Activated CD8-positive, alpha-beta memory T cell treated with anti-CD3 and anti-CD28 coated beads for 48 hours (primary cell): ENCODE results near the gene CCPG1.

ENCODE experiments used
- DNase-seq, 3 experiments: peaks; one replicate each; pipeline ENCODE4 v3.0.0-alpha.2; 2020; ENCODE audit warnings: low read depth in 2 of 3, low spot score in 2 of 3

CCPG1 gene

DNA sequence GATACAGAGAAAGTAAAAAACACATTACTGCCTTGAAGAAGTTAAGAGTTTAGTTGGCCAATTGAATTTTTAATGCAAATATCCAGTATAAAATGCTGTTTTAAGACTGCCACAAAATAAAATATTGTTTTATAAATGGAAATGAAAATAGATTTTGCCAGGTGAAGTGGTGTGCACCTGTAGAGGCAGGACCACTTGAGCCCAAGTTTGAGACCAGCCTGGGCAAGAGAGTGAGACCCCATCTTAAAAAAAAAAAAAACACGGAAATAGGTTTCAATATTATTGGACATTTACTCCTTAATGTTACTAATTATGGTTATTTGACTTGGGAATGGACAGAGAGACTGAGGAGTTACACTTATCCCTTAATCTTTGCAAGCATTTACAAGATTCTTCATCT is 87.2 kb downstream of the CCPG1 start:
- no peak for DNase-seq

DNA sequence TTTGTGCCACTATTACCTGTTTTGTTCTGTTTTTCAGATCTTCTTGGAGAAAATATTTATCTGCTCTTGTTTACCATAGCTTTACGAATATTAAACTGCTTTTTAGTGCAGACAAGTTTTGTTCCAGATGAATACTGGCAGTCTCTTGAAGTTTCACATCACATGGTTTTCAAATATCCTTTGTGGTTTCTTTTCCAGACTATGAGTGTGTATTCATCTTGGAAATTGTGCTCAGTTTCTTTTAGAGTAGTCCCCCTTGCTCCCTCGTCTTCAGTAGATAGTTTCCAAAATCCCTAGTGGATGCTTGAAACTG is 88.0 kb downstream of the CCPG1 start:
- DNase-seq, result no peak

DNA sequence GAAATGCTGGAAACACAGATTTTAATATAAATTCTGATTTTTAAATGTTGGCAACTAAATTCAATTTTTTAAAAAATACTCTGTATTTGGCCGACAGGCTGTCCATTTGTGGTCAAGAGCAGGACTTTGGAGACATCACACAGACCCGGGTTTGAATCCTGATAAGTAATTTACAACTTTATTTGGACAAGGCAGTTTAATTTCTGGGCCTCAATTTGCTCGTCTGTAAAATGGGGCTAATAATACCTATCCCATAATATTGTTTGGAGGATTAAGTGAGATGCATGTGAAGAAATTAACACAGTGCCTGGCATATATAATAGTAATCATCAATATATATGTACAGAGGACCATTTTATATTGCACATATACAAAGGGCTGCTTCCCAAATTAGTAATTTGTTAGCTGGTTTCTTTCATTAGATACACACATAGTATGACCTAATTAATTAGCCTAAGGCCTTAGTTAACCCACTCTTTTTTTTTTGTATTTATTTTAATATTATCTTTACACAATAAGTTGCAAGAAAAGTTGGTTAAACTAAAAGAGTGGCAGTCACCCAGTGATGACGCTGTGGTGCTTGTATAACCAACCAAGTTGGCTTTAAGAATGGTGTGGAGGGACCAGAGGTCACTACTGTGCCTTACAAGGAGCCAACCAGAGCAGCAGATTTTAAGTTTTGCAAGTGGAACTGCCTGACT is 88.5 kb downstream of the CCPG1 start:
- DNase-seq, result no peak

DNA sequence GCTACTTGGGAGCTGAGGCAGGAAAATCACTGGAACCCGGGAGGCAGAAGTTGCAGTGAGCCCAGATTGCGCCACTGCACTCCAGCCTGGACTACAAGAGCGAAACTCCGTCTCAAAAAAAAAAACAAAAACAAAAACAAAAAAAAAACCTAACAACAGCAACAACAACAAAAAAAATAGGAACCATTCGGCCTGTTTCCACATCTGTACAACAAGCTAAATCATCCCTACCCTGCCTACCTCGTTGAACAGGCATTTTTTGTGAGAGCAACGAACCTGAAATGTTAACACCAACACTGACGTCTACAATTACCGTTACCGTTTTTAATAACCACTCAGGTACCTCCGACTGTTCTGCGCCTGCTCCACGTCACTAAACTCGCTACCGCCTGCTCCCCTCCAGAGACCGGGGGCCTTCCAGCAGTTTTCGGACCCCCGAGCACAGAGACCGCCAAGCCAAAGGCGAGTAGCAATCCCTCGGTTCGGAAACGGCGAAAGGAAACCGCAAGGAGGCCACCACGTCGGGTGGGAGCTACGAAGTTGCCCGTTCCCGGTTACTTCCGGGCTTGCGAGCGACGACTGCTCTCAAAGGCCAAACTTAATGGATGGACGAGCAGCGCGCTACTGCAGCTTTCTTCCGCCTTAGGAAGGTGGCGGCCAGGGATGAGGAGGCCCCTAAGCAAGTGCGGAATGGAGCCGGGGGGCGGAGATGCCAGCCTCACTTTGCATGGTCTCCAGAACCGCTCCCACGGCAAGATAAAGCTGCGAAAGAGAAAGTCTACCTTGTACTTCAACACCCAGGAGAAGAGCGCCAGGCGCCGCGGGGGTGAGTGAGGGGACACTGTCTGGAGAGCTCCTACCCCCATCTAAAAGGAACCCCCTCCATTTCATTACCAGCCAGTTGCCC is 89.3 kb downstream of the CCPG1 start, which contains the start of the genes PIGB and PIGBOS1:
Gene PIGB, plus strand, starts transcription at position 635 of the 907 bp plus-strand sequence. Its CDS starts 29 bp downstream, at position 664.
Gene PIGBOS1, minus strand, starts transcription at position 536 of the 907 bp plus-strand sequence. CDS start 1,331 bp downstream, outside the sequence.
- DNase-seq, result peak; percentile 59 to 64 (median 61)
